GM19238 (cell line): ENCODE results near the gene GALR2.
"Not testable (repeated sequence)": the region's sequence is repeated elsewhere in the genome, so short reads cannot be mapped to it uniquely, and the experiment has no call there.

Source experiments
- DNase-seq: peaks from one replicate; pipeline ENCODE4 v3.0.0; 2011; ENCODE audit warnings: low spot score; ENCODE audit not compliant: insufficient read length

GALR2 gene

GRCh38 chr17:76074390-76075363, at the start of gene GALR2:
GALR2 (plus strand) TSS chr17:76074781; CDS start chr17:76074884, 103 bp downstream.
- DNase-seq, result no peak

GRCh38 chr17:76025294-76025693, 49.3 kb upstream of the GALR2 start:
- no peak for DNase-seq

- no peak for DNase-seq
Measured at GRCh38 chr17:76026714-76027158, 47.8 kb upstream of the GALR2 start.

- no peak for DNase-seq
Measured at GRCh38 chr17:76027159-76027839, 47.3 kb upstream of the GALR2 start, which contains the start of gene EVPL. EVPL (minus strand) TSS chr17:76027306; CDS start chr17:76027198, 108 bp downstream.

- no peak for DNase-seq
Measured at GRCh38 chr17:76032073-76032779, 42.4 kb upstream of the GALR2 start.

- no peak for DNase-seq
Measured at GRCh38 chr17:76032780-76033108, 41.8 kb upstream of the GALR2 start.

GRCh38 chr17:76033139-76033538, 41.4 kb upstream of the GALR2 start:
- no peak for DNase-seq

- no peak for DNase-seq
Measured at GRCh38 chr17:76034428-76035350, 39.9 kb upstream of the GALR2 start.

GRCh38 chr17:76036497-76037261, 37.9 kb upstream of the GALR2 start:
- DNase-seq, result no peak

GRCh38 chr17:76038050-76038449, 36.5 kb upstream of the GALR2 start:
- no peak for DNase-seq

- no peak for DNase-seq
Measured at GRCh38 chr17:76039121-76039520, 35.5 kb upstream of the GALR2 start.

- no peak for DNase-seq
Measured at GRCh38 chr17:76040376-76040775, 34.2 kb upstream of the GALR2 start.

- DNase-seq, result not testable (repeated sequence)
Measured at GRCh38 chr17:76042868-76043267, 31.7 kb upstream of the GALR2 start.

- not testable (repeated sequence) for DNase-seq
Measured at GRCh38 chr17:76044475-76045007, 30.0 kb upstream of the GALR2 start.

GRCh38 chr17:76046064-76046463, 28.5 kb upstream of the GALR2 start:
- DNase-seq, result no peak

- no peak for DNase-seq
Measured at GRCh38 chr17:76048025-76048605, 26.5 kb upstream of the GALR2 start.

- no peak for DNase-seq
Measured at GRCh38 chr17:76048711-76049110, 25.9 kb upstream of the GALR2 start.

- DNase-seq, result no peak
Measured at GRCh38 chr17:76049239-76049638, 25.3 kb upstream of the GALR2 start.

- no peak for DNase-seq
Measured at GRCh38 chr17:76049836-76050537, 24.6 kb upstream of the GALR2 start.
